ENCODE data around the gene HELZ2.

Gene HELZ2

DNA sequence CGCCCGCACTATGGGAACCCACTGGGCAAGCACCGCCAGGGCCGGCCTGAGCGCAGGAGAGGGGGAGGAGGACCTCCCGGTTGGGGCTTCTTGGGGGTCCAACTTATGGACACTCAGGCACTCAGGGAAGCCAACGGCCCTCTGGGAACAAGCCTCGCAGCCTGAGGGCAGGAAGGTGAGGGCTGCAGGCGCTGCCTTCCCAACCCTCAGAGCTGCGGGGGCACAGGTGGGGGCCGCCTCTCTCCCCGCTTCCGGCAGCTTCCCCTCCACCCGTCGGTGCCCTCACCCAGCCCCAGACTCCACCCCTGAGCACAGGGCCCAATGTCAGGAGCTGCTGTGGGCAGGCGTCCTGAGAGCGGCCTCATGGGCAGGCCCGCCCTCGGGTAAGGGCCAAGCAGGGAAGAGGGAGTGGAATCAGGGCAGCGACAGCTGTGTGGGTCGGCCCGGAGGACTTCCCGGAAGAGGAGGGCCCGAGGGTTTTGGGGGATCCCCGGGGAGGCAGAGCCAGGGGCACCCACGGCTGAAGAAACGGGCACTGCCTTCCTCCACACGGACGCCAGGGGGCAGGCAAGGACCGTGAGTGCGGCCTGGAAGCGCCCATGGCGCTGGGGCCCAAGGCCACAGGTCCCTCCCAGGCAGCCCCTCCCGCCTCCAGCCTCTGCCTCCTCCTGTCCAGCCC lies 36.4 kb downstream of the HELZ2 start:
- DNase-seq: peak; percentile 93

DNA sequence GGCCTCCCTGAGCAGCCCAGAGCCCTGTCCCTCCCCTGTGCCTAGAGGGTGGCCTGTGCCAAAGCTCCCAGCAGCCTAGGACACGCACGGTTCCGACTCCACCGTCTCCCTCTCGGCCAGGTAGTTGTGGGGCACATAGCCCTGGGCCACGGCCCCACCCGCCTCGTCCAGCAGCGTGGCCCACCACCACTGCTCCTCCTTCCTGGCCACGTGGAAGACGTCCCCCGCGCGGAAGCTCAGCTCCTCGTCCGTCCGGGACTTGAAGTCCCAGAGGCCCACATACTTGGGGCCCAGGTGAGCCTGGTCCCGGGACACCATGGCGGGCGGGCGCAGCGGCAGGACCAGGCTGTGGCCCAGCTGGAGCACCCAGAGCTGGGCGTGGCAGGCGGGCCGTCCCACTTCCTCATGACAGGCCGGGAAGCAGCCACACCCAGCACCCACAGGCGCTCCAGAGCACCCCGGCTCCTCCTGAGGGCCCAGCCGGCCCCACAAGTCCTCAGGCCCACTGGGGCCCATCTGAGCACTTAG lies 37.0 kb downstream of the HELZ2 start, which contains the start of gene PTK6:
PTK6 (minus strand) TSS at position 380 of the 528 bp plus-strand sequence; CDS start at position 318, 62 bp downstream.
- no peak for DNase-seq

DNA sequence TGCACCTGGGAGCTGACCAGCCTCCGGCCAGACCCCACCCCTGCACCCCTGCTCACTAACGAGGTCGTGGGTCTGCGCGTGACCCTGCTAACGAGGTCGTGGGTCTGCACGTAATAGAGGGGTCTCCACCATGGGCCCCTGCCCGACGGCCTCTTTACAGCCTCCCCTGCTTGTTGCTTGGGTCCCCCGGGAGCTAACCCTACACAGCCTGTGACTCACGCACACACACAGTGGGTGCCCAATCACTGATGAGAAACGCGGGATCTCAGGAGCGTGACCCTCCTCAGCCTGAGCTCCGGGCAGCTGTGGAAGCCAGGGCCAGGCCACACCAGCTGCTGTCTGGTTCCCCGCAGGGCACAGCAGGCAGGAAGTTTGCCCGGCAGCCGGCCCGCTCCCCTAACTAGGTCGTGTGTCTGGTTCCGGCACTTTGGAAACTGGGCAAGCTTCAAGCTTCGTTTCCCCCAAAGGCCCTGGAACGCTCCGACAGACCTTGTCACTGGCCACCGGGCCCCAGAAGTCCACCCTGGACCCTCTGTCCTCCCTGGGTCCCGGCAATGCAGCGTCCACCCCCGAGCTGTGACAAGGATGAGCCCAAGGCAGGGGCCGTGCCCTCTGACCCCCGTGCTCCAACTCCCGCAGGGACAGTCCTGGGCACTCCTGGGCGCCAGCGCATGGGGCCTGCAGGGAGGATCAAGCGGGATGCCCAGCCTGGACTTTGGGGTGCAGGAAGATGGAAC lies 37.6 kb downstream of the HELZ2 start:
- DNase-seq: no peak

DNA sequence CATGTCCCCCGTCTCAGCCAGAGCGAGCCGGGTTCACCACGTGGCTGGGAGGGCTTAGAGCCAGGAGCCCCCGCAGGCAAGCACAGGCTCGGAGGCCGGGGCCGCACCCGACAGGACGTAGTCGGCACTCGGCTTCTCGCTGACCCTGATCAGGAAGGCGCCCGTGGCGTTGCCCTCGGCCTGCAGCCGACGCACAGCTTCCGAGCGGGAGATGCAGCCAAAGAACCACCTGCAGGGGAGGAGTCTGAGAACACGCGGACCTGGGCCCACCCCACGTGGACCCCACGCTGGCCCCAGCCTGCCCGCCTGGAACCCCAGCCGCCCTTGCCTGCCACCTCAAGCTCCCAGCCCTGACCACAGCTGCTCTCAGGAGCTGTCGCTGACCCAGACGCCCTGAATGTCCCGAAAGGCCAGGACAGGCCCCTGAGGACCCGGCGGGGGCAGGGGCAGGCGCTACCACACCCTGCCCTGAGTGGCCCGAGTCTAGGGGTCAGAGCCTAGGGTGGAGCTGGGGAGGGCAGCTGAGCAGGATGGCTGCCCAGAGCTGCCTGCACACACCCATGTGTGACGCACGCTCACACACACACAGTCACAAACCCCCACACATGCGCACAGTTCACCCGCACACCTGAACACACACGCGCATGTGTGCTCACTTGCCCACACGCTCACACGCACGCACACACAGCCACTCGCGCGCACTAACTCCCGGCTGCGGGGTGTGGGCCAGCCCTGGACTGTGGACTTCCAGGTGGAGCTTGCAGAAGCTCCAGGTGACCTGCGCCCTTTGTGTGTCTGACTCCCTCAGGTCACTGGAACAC lies 39.0 kb downstream of the HELZ2 start:
- no peak for DNase-seq

DNA sequence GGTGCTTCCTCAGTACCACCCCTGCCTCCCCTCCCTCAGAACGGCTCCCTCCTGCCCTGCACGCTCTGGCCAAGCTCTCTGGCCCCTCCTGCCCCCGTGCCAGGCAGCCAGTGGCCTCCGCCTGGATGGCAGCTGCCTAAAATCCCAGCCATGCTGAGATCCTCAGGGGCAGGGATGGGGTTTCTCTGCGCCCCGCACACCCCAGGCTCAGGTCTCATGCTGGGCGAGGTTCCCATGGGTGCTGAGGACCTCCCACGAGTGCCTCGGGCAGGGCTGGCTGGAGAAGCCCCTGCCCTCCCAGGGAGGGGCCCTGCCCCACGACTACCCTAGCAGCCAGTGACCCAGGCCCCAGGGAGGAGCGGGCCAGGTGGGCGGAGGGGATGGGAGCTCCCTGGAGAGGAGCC lies 39.6 kb downstream of the HELZ2 start:
- peak; percentile 52 for DNase-seq

DNA sequence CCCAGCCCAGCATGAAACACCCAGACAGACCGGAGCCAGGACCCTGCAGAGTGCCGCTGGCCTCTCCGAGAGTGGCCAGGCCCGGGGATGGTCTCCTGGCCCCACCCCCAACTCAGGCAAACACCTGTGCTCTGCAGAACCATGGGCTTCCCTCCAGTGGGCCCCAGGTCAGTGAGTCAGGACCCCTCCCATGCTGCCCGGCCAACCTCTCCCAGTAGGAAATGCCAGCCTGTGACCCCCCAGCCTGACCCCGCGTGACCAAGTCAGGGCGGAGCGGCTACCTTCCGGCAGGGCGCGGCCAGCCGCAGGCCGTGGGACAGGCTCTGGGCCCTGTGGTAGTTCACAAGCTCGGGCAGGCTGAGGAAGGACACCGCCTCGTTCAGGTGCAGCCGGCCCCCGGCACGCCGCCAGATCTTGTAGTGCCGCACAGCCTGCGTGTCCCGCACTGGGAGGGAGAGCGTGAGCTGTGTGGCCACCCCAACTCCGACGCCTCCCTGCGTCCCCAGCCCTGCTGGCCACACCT lies 40.1 kb downstream of the HELZ2 start:
- DNase-seq: peak; percentile 54

DNA sequence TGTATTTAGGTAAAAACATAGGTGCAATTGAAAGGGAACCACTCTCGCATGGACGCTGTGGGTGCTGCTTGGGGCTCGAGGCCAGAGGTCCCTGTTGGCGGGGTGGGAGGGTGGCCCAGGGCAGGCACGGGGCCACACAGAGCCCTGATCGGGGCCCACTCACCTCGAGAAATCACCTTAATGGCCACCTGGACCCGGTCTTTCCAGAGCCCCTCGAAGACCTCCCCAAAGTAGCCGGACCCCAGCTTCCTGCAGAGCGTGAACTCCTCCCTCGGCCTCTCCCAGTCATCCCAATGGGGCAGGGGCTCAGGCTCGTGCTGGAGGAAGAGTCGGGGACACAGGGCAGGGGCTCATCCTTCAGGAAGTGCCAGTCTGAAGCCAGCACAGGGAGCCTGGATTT lies 40.7 kb downstream of the HELZ2 start:
- DNase-seq: no peak

DNA sequence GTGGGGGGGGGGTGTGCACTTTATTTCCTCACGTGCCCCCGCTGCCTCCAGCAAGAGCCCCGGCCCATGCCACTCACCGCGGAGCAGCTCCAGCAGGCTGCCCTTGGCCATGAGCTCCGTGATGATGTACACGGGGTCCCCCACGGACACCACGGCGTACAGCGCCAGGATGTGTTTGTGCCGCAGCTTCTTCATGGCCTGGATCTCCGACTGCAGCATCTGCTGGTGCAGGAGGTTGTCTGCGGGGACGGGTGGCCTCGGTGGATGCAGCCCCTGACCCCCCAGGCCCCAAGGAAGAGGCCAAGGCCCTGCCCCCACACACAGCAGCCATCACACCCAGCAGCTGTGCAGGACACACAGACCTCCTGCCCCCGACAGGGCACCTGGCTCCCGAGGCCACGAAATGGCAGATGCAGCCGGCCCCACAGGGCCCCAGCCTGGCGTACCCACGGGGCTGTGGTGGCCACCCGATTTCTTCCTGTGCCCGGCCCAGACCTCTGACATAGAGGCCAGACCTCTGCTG lies 41.5 kb downstream of the HELZ2 start:
- DNase-seq: peak; percentile 51

DNA sequence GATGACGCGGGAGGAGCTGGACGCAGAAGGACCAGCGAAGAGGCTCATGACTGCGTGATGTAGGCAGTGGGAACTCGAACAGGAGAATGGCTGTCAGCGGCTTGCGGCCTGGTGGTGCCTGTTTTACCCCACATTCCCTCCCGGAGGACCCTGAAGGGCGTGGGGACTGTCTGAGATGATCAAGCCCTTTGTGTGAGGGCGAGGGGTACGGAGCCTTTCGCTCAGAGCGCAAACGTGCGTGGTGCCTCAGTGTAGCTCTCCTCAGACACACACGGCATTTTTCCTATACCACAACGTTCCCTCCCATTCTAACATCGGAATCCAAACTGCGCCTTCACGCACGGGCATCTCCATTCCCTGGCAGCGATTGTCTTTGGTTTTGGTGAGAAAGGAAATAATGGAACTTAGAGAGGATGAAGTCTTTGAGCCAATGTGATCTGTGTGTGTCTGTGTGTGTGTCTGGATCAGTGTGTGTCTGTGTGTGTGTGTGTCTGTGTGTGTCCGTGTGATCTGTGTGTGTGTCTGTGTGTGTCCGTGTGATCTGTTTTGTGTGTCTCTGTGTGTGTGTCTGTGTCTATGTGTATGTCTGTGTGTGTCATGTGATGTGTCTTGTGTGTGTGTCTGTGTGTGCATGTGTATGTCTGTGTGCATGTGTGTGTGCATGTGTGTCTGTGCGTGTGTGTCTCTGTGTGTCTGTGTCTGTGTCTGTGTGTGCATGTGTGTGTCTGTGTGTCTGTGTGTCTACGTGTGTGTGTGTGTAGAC lies 42.2 kb downstream of the HELZ2 start:
- peak; percentile 46 for DNase-seq

DNA sequence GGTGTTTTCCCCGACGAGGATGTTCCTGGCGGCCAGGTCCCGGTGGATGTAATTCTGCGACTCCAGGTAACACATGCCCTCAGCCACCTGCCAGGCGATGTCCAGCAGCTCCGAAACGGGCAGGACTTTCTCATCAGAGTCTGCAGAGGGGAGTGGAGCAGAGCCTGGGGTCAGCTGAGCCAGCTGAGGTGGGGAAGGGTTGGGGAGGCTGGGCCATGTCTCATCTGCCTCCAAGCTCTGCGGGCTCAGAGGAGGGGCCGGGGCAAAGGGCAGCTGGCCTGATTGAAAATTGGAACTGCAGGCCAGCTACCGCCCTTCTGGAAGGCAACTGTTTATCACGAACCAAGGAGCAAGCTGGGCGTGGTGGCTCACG lies 43.3 kb downstream of the HELZ2 start:
- peak; percentile 37 for DNase-seq

DNA sequence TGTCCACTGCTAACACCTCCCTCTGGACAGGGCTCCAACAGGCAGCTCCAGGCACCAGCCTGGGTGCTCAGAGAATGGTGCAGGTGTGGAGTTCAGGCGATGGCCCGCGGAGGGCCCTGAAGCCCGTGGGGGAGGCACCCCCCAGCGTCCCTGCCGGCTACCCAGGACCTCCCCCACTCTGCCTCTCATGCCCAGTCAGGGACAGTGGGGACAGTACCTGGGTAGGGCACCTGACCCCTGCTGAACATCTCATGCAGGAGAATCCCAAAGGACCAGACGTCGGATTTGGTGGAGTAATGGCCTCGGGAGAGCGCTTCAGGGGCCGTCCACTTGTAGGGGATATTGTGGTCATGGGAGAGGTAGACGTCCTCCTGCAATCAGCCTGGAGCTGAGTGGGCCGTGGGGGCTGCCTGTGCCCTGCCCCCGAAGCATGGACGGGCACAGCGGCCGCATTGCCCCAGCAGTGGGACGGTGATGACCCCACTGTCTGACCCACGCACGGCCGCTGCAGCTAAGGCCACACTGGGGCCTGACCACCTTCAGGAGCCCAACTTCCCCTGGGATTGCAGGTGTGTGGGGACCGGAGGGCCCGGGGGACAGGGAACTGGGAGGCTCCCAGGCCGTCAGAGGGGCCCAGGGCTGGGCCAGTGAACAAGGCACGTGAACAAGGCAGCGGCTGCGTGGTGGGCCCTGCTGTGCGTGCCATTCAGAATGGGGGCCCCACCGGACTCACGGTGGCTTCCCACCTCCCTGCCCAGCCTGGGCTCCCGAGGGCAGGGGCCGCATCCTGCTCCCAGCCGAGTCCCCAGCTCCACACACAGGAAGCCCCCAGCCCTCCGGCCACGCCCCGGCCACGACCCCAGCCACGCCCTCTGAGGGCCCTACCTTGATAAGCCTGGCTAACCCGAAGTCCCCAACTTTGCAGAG lies 43.9 kb downstream of the HELZ2 start:
- DNase-seq: peak; percentile 47

DNA sequence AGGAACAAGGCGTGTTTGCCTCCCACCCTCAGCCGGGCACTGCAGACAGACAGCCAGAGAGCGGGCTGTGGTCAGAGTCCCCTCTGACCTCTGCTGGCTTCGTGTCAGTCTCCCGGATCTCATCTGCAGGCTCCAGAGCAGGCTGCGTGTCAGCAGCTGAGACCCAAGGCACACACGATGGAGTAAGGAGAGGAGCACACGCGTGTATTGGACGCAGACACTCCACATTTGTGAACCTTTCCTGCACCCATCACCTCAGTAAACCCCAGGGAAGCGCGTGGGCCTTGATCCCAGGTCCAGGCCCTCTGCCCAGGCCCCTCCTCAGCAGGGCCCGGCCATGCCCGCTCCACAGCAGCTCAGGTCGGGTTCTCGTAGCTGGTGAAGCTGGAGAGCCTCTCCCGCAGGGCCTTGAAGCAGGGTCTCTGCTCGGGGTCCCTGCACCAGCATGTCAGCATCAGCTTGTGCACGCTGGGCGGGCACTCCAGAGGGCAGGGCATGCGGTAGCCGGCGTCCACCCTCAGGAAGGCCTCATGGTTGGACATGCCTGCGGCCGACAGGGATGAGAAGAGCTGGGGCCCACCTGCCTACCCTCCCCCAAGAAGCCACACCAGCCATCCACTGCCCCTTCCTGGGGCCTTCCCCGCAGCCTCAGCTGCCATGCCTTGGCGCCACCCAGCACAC lies 44.7 kb downstream of the HELZ2 start:
- DNase-seq: peak; percentile 53

DNA sequence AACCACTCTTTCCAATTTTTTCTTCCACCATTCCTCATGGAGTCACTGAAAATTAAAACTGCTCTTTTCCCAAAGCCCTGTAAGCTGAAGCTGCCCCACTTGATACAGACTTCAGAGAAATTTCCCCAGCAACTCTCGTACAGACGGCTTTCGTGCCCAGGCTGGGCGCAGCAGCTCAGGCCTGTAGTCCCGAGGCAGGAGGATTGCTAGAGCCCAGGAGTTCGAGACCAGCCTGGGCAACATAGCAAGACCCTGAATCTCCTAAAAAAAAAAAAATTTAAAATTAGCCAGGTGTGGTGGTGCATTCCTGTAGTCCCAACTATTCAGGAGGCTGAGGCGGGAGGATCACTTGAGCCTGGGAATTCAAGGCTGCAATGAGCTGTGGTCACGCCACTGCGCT lies 46.9 kb downstream of the HELZ2 start:
- no peak for DNase-seq

DNA sequence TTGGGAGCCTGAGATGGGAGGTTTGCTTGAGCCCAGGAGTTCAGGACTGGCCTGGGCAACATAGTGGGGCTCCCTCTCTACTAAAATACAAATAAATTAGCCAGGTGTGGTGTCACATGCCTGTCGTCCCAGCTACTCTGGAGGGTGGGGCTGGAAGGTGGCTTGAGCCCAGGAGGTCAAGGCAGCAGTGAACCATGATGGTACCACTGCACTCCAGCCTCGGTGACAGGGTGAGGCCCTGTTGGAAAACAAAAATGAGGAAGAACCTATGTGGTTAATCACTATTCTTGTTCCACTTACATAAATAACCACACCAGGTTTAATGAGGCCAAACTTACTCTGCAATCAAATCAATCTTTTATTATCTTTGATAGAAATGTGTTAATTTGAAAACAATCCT lies 48.1 kb downstream of the HELZ2 start:
- no peak for DNase-seq

DNA sequence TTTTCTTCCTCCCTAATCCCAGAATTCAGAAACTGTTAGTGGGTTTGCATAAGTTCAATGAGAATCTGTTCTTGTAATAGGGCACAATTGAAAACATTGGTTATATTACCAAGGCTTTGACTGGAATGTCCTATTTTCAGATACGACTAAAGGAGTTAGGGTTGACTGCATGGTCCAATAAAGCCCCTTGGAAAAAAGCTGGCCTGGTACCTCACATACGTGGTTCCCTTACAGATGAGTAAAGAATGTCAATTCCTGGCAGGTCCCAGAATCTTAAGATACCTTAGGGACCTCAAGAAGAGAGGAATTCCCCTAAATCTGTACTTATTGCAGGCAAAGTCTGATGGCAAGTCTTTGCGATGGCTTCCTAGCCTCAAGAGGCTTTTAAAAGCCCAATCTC lies 48.9 kb downstream of the HELZ2 start:
- no peak for DNase-seq
